ENCODE data around the gene FARS2.

FARS2 gene

DNA sequence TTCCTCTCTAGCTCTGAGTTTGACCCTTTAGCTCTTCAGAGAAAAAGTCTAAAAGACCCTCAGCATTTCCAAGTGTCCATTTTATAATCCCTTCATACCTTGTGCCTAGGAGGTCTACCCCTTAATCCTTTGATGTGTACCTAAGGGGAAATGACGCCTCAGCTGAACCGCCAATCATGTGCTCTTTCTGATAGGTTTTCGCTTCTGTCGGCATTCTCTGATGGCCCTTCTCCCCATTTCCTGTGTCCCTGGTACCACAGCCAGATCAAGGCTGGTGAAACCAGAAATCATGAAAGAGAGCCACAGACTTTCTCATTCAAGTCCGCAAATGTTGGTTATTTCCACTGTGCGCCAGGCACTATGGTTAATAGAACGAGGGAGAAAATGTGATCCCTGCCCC, 333.9 kb downstream of the FARS2 start:
- no peak for DNase-seq

DNA sequence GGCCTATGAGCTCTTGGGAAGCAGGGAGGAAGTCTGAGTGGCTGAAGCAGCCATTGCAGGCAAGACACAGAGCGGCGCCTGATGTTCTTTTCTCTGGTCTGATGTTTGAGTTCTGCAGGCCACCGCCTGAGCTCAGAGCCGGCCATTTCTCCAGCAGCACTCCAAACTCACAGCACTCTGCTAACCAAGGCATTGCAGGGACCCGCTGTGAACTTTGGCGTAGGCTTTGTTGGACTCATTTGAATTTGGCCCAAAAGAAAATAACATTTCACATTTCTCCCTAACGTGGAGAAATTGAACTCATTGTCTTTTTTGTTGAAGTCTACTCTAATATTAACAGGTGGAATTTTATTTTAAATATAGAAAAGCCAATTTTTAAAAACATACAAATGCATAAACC, 336.1 kb downstream of the FARS2 start:
- no peak for DNase-seq

DNA sequence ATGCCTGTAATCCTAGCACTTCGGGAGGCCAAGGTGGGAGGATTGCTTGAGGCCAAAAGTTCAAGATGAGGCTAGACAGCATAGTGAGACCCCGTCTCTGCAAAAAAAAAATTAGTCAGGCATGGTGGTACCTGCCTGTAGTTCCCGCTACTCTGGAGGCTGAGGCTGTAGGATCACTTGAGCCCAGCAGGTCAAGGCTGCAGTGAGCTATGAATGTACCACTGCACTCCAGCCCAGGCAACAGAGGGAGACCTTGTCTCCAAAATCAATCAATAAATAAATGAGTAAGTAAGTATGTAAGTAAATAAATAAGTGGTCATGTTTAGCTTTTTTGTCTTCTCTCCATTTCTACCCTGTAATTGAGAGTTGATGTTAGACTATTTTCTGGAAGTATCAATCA, 336.8 kb downstream of the FARS2 start:
- DNase-seq, result no peak

DNA sequence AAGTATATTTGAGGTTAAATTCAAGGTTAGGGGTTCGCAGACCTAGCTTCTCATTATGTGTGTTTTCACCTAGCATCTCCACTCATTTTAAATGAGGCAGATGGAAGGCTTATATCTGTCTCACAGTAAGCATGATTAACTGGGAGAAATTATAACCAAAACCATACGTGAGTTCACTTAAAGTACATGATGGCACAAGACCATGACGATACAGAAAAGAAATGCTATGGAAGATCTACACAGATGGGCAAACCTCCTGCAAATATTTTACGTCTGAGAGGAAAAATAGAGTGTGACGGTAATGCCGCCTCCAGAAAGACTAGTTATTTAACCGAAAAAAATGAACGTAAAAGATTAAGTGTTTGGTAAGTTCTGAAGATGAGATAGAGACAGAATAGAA, 337.8 kb downstream of the FARS2 start:
- no peak for DNase-seq

DNA sequence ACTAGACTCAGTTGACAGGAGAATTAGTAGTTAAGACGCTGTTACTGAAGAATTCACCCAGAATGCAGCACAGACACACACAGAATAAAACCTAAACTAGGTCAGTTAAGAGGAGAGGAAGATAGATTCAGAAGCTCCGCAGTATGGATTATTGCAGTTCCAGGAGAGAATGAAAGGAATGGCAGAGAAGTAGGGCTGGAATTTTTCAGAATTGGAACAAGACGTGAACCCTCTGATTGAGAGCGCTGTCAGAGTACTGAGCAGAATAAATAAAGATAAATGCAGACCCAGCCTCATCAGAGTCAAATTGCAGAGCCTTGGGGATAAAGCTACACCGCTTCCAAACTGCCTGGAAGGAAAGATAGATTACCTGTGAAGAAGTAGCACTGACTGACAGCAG, 344.6 kb downstream of the FARS2 start:
- DNase-seq, result no peak

DNA sequence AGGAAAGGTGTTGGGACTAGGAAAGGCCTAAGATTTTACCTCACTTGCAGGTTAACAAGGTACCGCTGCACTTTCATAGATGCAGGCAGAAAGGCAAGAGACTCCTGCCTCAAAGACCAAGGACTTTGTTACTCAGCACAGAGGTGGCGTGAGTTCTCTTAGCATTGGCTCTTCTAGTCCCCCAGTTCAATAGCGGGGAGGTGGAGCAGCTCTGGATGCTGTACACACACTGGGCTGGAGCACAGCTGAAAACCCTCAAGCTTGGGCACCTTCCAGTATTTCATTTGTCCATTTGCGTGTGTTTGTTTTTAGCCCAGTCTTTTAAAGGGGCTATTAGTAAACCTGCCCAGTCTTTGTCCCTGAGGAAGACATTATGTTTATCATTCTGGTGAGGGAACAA, 345.2 kb downstream of the FARS2 start:
- no peak for DNase-seq

DNA sequence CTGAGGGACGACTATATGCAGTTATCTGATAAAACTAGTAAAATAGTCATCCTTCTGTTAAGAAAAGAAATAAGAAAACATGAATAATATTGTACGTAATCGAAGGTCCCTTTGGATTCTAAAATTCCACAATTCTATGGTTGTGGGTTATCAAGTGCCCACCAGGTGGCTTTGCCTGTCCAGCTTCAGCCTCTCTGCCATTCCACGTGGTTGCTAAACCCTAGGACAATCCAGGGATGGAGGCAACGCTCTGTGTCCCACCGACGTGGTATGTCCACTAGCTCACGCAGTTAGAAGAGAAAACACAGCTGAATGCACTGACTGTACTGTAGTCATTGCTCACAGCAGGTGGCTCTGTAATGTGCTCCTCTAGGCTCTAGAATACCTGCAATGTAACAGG, 349.3 kb downstream of the FARS2 start:
- DNase-seq, result no peak

DNA sequence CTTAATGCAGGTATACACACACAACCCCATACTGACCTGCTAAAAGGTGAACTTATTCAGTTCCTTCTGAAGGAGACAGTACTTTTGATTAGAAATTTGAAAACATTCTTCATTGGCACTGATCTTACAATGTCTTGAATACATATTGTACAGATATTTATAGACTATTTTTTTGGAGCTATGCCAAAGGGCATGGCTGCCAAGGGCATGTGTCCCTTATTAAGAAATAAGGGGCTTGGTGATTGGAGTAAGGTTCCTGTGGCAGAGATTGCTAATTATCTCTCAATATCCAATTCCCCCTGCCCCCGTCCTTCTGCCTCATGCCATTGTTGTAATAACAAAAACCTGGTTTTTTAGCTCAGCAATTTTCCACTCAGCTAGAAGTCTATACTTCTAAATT, 355.9 kb downstream of the FARS2 start:
- DNase-seq, result no peak

DNA sequence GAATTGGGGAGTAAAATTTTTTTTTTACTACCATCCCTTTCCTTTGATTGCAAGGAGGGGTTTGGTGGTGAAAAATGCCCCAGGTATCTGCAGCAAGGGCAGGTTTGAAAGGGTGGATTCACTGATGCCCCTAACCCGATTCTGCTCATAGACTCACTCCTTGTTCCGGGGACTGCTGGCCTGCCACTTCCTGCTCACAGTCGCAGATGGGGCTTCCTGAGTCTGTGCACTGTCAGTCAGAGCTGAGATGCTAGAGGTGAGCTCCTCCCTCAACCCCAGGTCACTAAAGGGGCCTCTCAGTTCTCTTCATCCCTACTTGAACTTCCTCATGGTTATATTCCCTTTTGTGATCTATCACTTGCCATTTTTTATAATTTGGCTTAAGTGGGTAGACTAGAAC, 357.9 kb downstream of the FARS2 start:
- no peak for DNase-seq

- no peak for DNase-seq
Observed at GRCh38 chr6:5622276-5623005, 361.1 kb downstream of the FARS2 start.

GRCh38 chr6:5623769-5624168, 362.5 kb downstream of the FARS2 start:
- DNase-seq, result no peak

GRCh38 chr6:5624256-5624655, 362.9 kb downstream of the FARS2 start:
- no peak for DNase-seq

GRCh38 chr6:5626727-5627426, 365.6 kb downstream of the FARS2 start:
- no peak for DNase-seq

- DNase-seq, result no peak
Observed at GRCh38 chr6:5630636-5631035, 369.3 kb downstream of the FARS2 start.

DNA sequence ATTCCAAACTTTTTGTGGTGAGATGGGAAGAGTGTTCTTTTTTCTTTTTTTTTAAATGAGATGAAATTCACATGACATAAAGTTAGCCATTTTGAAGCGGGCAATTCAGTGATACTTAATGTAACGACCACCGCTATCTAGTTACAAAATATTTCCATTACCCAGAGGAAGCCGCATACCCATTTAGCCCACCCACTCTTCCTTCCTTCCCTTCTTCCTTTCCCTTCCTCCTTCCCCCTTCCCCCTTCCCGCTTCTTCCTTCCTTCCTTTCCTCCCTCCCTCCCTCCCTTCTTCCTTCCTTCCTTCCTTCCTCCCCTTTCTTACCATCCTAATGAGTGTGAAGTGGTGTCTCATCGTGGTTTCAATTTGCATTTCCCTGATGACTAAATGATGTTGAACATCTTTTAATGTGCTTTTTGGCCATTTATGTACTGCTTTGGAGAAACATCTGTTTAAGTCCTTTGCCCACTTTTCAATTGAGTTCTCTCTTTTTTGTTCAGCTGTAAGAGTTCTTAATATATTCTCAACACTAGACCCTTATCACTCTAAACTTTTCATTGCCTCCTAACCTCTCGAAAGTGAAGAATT, 371.1 kb downstream of the FARS2 start:
- DNase-seq, result no peak

GRCh38 chr6:5634525-5634924, 373.2 kb downstream of the FARS2 start:
- no peak for DNase-seq

DNA sequence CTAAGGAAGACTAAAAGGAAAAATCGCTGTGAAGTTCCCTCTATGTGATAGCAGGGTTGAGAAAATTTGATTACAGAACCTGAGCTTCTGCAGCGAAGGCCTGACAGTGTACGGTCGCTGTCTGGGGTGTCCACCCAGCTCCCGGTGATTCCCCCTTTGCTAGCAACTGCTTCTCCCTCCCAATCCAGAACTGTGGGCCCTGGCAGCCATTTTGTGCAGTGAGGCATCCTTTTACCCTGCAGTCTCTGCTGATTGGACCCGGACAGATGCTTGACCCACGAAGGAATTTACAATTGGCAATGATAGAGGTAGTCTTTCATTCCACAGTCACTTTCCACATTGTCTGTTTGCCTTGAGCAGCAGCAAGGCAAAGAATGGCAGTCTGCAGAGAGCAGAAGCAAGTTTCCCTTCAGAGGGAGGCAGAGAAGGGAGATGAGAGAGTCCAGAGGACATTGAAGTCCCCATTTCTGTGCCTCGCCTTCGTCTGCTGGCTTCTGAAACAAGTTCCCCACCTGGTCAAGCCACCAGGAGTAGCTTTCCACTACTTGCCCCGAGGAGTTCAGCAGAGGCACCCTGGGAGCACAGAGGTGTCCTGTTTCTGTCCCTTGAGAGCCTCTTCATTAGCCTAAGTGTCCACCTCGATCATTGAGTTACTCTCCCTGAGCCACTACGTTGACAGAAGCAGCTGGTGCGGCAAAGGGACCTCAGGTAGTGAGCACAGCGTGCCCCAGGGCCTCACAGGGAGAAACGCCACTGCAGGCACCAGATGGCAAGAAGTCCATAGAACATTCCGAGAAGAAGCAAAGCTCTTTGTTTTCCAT, 375.1 kb downstream of the FARS2 start:
- no peak for DNase-seq

- no peak for DNase-seq
Observed at GRCh38 chr6:5637714-5638113, 376.4 kb downstream of the FARS2 start.

DNA sequence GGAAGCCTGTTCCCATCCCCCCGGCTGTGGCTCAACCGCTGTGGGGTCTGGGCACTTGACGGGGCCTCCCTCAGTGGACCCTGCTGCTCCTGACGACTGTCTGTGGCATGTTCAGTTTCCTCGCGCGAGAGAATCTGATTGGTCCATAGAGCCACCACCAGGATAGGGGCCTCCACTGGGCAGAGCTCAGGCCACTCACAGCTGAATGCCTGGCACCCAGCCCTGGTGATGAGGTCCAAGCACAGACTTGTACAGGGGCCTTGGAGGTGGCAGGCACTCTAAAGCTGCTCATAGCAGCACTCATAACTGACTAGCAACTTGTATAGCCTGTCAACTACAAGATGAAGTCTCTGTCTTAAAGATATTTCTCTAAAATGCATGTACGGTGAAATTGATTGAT, 377.4 kb downstream of the FARS2 start:
- DNase-seq, result no peak

- DNase-seq, result no peak
Observed at GRCh38 chr6:5639193-5639592, 377.9 kb downstream of the FARS2 start.

GRCh38 chr6:5640614-5641013, 379.3 kb downstream of the FARS2 start:
- no peak for DNase-seq

GRCh38 chr6:5644523-5645185, 383.3 kb downstream of the FARS2 start:
- no peak for DNase-seq
